H1 (cell line): ENCODE data around the gene SMC6. TPM values are rescaled to one million over a fixed set of nuclear protein-coding genes. Genes with fewer than 3 reads are reported as not detected.

Source experiments
- CTCF ChIA-PET: fragments of 300-600 bp; sonication (Branson Sonifier 250); formaldehyde crosslinking; loops from one replicate; lab custom pipeline; 2021; ENCODE audit not compliant: partially characterized antibody; lab: Charles Lee
- POLR2A ChIA-PET: fragments of 300-600 bp; sonication (Branson Sonifier 250); formaldehyde crosslinking; loops from one replicate; lab custom pipeline; 2021; ENCODE audit warnings: inconsistent platforms; ENCODE audit not compliant: partially characterized antibody; lab: Charles Lee
- DNase-seq, 2 experiments: peaks; one replicate each; pipeline versions ENCODE4 v3.0.0 to v3.0.0-alpha.2; 2010 to 2022; ENCODE audit warnings: low spot score in 2 of 2, low read depth in 1 of 2, mixed read lengths in 1 of 2
- FAIRE-seq: peaks from 2 replicates; lab custom pipeline; 2011; peaks lifted over from hg19 to GRCh38; lab: Jason Lieb, UNC
- H2AFZ ChIP-seq: 2 replicates; pipeline ENCODE4 v1.8.1; 2012; ENCODE audit warnings: low read length, inconsistent platforms
- H2AK5ac ChIP-seq: 2 replicates; pipeline ENCODE4 v1.6.1; 2013; ENCODE audit warnings: low read depth, low read length
- H2BK120ac ChIP-seq: replicated peaks from 2 replicates; pipeline ENCODE3; 2013; ENCODE audit warnings: low read depth, low read length, inconsistent platforms
- H2BK12ac ChIP-seq: 2 replicates; pipeline ENCODE4 v1.6.1; 2013; ENCODE audit warnings: low read depth, low read length
- H2BK15ac ChIP-seq: 2 replicates; pipeline ENCODE4 v1.6.1; 2013; ENCODE audit warnings: low read length
- H2BK20ac ChIP-seq: 2 replicates; pipeline ENCODE4 v1.6.1; 2013; ENCODE audit warnings: low read length
- H2BK5ac ChIP-seq: 2 replicates; pipeline ENCODE4 v1.6.1; 2013; ENCODE audit warnings: low read depth, low read length
- H3K14ac ChIP-seq: 2 replicates; pipeline ENCODE4 v1.6.1; 2013; ENCODE audit warnings: inconsistent platforms; ENCODE audit not compliant: insufficient read length
- H3K18ac ChIP-seq: 2 replicates; pipeline ENCODE4 v1.6.1; 2013; ENCODE audit warnings: low read length; ENCODE audit errors: extremely low read depth
- H3K23ac ChIP-seq: 2 replicates; pipeline ENCODE4 v1.6.1; 2013; ENCODE audit warnings: inconsistent platforms; ENCODE audit not compliant: insufficient read length
- H3K23me2 ChIP-seq: 2 replicates; pipeline ENCODE4 v1.6.1; 2013; ENCODE audit warnings: low read depth, low read length
- H3K27ac ChIP-seq: 2 replicates; pipeline ENCODE4 v1.6.1; 2011; ENCODE audit warnings: low read depth, low read length, inconsistent platforms
- H3K27me3 ChIP-seq, 4 experiments: replicated peaks in 1 of 4; 1 replicate in 1 of 4; 2 replicates in 3 of 4; pipeline versions ENCODE4 v1.6.1 to v1.8.1; 2011 to 2013; ENCODE audit warnings: low read length in 3 of 4, mild to moderate bottlenecking in 3 of 4, inconsistent platforms in 2 of 4, mixed read lengths in 2 of 4, moderate library complexity in 1 of 4; ENCODE audit not compliant: control insufficient read depth in 3 of 4, insufficient read depth in 3 of 4; ENCODE audit errors: extremely low read depth in 1 of 4
- H3K36me3 ChIP-seq, 4 experiments: 2 replicates each; pipeline versions ENCODE4 v1.6.1 to v1.8.1; 2011 to 2013; ENCODE audit warnings: mild to moderate bottlenecking in 4 of 4, low read length in 3 of 4, moderate library complexity in 2 of 4, control low read depth in 1 of 4, inconsistent platforms in 1 of 4; ENCODE audit not compliant: insufficient read depth in 4 of 4, control insufficient read depth in 2 of 4
- H3K4ac ChIP-seq: replicated peaks from 2 replicates; pipeline ENCODE3; 2013; ENCODE audit warnings: low read length, low read depth, mixed read lengths, inconsistent platforms; ENCODE audit not compliant: insufficient read length
- H3K4me1 ChIP-seq, 4 experiments: replicated peaks in 1 of 4; 1 replicate in 1 of 4; 2 replicates in 3 of 4; pipeline versions ENCODE4 v1.6.1 to v1.8.1; 2011 to 2013; ENCODE audit warnings: low read length in 3 of 4, inconsistent platforms in 2 of 4, mixed read lengths in 1 of 4; ENCODE audit not compliant: insufficient read depth in 4 of 4, control insufficient read depth in 3 of 4
- H3K4me2 ChIP-seq, 2 experiments: 2 replicates each; pipeline versions ENCODE4 v1.6.1 to v1.8.1; 2011 to 2013; ENCODE audit warnings: low read depth in 2 of 2, low read length in 2 of 2, control low read depth in 1 of 2, inconsistent platforms in 1 of 2, mild to moderate bottlenecking in 1 of 2; ENCODE audit not compliant: insufficient read depth in 1 of 2
- H3K4me3 ChIP-seq, 4 experiments: fragments of 200-600, 300-600 bp in 1 of 4; sonication (generic), shearing (Covaris generic), sonication (Bioruptor Twin) in 1 of 4; 2 replicates each; pipeline versions ENCODE4 v1.5.1 to v1.8.1; 2011 to 2016; ENCODE audit warnings: low read length in 4 of 4, low read depth in 3 of 4, control low read depth in 2 of 4, inconsistent platforms in 2 of 4, mild to moderate bottlenecking in 2 of 4, mixed read lengths in 1 of 4, moderate library complexity in 1 of 4; ENCODE audit not compliant: insufficient read depth in 2 of 4; ENCODE audit errors: extremely low read depth in 1 of 4
- H3K56ac ChIP-seq: replicated peaks from 2 replicates; pipeline ENCODE3; 2013; ENCODE audit warnings: low read depth, mild to moderate bottlenecking, mixed read lengths, low read length, inconsistent platforms; ENCODE audit not compliant: insufficient read length
- H3K79me1 ChIP-seq: 2 replicates; pipeline ENCODE4 v1.6.1; 2013; ENCODE audit warnings: low read depth, low read length, control low read depth
- H3K79me2 ChIP-seq, 2 experiments: 2 replicates each; pipeline versions ENCODE4 v1.6.1 to v1.8.1; 2012 to 2013; ENCODE audit warnings: low read length in 2 of 2, mild to moderate bottlenecking in 2 of 2, inconsistent platforms in 1 of 2; ENCODE audit not compliant: insufficient read depth in 2 of 2, control insufficient read depth in 1 of 2
- H3K9ac ChIP-seq, 4 experiments: replicated peaks in 1 of 4; 1 replicate in 1 of 4; 2 replicates in 3 of 4; pipeline versions ENCODE4 v1.6.1 to v1.8.1; 2011 to 2013; ENCODE audit warnings: low read depth in 3 of 4, low read length in 3 of 4, control low read depth in 2 of 4, mild to moderate bottlenecking in 2 of 4, moderate library complexity in 2 of 4, inconsistent platforms in 1 of 4; ENCODE audit errors: extremely low read depth in 1 of 4
- H3K9me3 ChIP-seq, 2 experiments: 2 replicates each; pipeline versions ENCODE4 v1.6.1 to v1.8.1; 2012 to 2013; ENCODE audit warnings: mild to moderate bottlenecking in 2 of 2, moderate library complexity in 2 of 2, control low read depth in 1 of 2, inconsistent platforms in 1 of 2, low read depth in 1 of 2, low read length in 1 of 2, mixed read lengths in 1 of 2; ENCODE audit not compliant: insufficient read depth in 2 of 2
- H4K20me1 ChIP-seq, 2 experiments: replicated peaks in 1 of 2; 2 replicates each; pipeline versions ENCODE3 to v1.8.1; 2011 to 2013; ENCODE audit warnings: inconsistent platforms in 2 of 2, low read length in 2 of 2, mild to moderate bottlenecking in 1 of 2; ENCODE audit not compliant: insufficient read depth in 2 of 2, control insufficient read depth in 1 of 2
- H4K5ac ChIP-seq: 2 replicates; pipeline ENCODE4 v1.6.1; 2013; ENCODE audit warnings: low read length, low read depth, mixed read lengths, inconsistent platforms; ENCODE audit not compliant: insufficient read length
- H4K8ac ChIP-seq: 2 replicates; pipeline ENCODE4 v1.8.0; 2013; ENCODE audit warnings: mild to moderate bottlenecking, moderate library complexity, low read length, inconsistent platforms; ENCODE audit not compliant: insufficient read depth; ENCODE audit errors: extremely low read depth
- H4K91ac ChIP-seq: replicated peaks from 2 replicates; pipeline ENCODE3; 2013; ENCODE audit warnings: low read length, mixed read lengths, inconsistent platforms; ENCODE audit not compliant: insufficient read length
- BRCA1 ChIP-seq: IDR thresholded peaks from 2 replicates; pipeline ENCODE4 v1.6.1; 2012; ENCODE audit warnings: low read depth, low read length, improper control_type of control experiment
- CBX8 ChIP-seq: fragments of 300-800, 300-1000 bp; sonication (generic); IDR thresholded peaks from 2 replicates; pipeline ENCODE4 v1.7.1; 2016; ENCODE audit warnings: low read depth, low read length, borderline replicate concordance
- CREB1 ChIP-seq: IDR thresholded peaks from 2 replicates; pipeline ENCODE4 v1.6.1; 2012; ENCODE audit warnings: inconsistent platforms
- GTF2F1 ChIP-seq: IDR thresholded peaks from 2 replicates; pipeline ENCODE4 v1.6.1; 2012; ENCODE audit warnings: low read depth, low read length, improper control_type of control experiment, borderline replicate concordance
- MAFK ChIP-seq: IDR thresholded peaks from 2 replicates; pipeline ENCODE4 v1.6.1; 2012; ENCODE audit warnings: low read depth, mild to moderate bottlenecking, improper control_type of control experiment, low read length
- SIRT6 ChIP-seq: IDR thresholded peaks from one replicate; pipeline ENCODE4 v1.7.1; 2012; ENCODE audit warnings: low read length, inconsistent platforms
- TCF12 ChIP-seq: IDR thresholded peaks from 2 replicates; pipeline ENCODE4 v1.6.1; 2011; ENCODE audit warnings: low read depth, mild to moderate bottlenecking, low read length
- YY1 ChIP-seq: IDR thresholded peaks from 2 replicates; pipeline ENCODE4 v1.6.1; 2011; ENCODE audit warnings: low read depth, mild to moderate bottlenecking, low read length
- ZNF274 ChIP-seq: IDR thresholded peaks from 2 replicates; pipeline ENCODE4 v1.7.0; 2012; ENCODE audit warnings: low read length, borderline replicate concordance; ENCODE audit errors: extremely low read depth
- WGBS, 2 experiments: shearing (Covaris generic) in 1 of 2; methylation state at CpG; one replicate each; pipeline versions ENCODE4 v1.1.6 to v1.1.7; 2013 to 2015; ENCODE audit warnings: low lambda C conversion rate in 2 of 2, mixed read lengths in 2 of 2, inconsistent platforms in 1 of 2, low coverage in 1 of 2, missing lambda C conversion rate in 1 of 2; ENCODE audit not compliant: insufficient replicate concordance in 2 of 2, insufficient coverage in 1 of 2, insufficient read length in 1 of 2; ENCODE audit errors: extremely low coverage in 1 of 2, missing lambda C conversion rate in 1 of 2; 5-methylcytosine and 5-hydroxymethylcytosine counted together
- polyA plus RNA-seq, 7 experiments: library from polyadenylated mRNA; depleted of rRNA in 3 of 7; stranded (reverse) in 5 of 7; unstranded in 2 of 7; fragments of >200 nt in 5 of 7; fragments of 200-250 nt in 2 of 7; gene quantifications; 1 replicate in 5 of 7; 2 replicates in 1 of 7; 4 replicates in 1 of 7; pipeline versions ENCODE4 v1.2.1 to v1.2.3, GENCODE V29; 2011 to 2013; ENCODE audit warnings: missing spikeins in 2 of 7, mixed read lengths in 2 of 7
- total RNA-seq: library from RNA; stranded (reverse); fragmentation: NEBNext Ultra II Directional; extraction: Animal tissue kit (Norgen Biotek cat#: 25700); gene quantifications from 2 replicates; pipeline ENCODE4 v1.2.1, GENCODE V29; 2021
- TF ChIP-seq, protein P1 (sequence below): IDR thresholded peaks from 2 replicates; pipeline ENCODE4 v1.6.1; 2011; ENCODE audit warnings: low read length, improper control_type of control experiment
- TF ChIP-seq, protein P2 (sequence below): IDR thresholded peaks from 2 replicates; pipeline ENCODE4 v1.6.1; 2012; ENCODE audit warnings: low read length, inconsistent platforms

SMC6 gene
- total and polyA plus RNA-seq, 2 of the 8 experiments (the other 6 are each of a cell fraction or from before 2014, with no cell fraction given) = 9.7 to 49.5 TPM

DNA sequence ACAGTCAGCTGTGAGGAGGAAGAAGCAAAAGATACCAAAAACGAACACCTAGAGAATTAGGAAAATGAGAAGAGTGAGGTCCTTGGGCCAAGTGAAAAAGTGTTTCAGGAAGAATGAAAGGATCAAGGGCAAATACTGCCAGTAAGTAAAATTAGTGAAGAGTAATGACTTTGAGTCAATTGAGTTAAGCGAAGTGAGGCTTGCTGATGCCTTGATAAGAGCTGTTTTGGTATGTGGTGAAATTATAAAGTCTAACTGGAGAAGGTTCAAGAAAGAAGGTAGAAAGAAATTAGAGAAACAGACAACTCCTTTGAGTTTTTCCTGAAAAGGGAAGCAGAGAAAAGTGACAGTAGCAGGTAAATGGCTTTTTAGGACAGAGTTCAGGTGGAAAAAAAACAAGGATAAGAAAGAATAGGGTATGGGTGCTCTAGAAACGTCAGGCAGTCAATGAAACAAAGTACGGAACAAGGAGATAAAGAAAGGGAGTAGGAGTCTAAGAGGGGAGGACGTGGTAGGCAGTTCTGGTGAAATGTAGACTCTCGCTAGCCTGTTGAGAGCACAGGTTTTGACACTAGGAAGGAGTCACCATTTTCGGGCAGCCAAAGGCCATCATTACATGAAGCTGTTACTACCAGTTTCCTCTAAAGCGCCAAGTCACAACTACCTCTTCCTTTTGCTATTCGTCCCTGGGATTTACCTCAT is 42.9 kb downstream of the SMC6 start:
- no peak for DNase-seq
- Histone ChIP-seq H3K79me2 (no peaks in the 10 kb centered on the region), H4K5ac (no peak overlapping the region), H2BK15ac (no peak overlapping the region), H3K4me1 (no peaks in the 10 kb centered on the region), H3K36me3 (peaks cover 11 to 90% (median 41%) of the 10 kb centered on the region in 4 experiments), H2BK120ac (no peak overlapping the region), H3K23me2 (no peaks in the 10 kb centered on the region), H4K20me1 (peaks cover 1% of the 10 kb centered on the region in 2 experiments), H2BK5ac (no peak overlapping the region), H3K79me1 (no peaks in the 10 kb centered on the region), H3K27me3 (no peaks in the 10 kb centered on the region), H3K4me3 (no peak overlapping the region), H2BK20ac (no peak overlapping the region), H3K14ac (no peak overlapping the region), H3K27ac (no peak overlapping the region), H4K91ac (no peak overlapping the region), H3K9ac (no peak overlapping the region), H3K4me2 (no peak overlapping the region), H3K9me3 (no peaks in the 10 kb centered on the region), H3K4ac (no peak overlapping the region), H2BK12ac (no peak overlapping the region), H3K56ac (no peak overlapping the region), H4K8ac (no peak overlapping the region), H3K23ac (no peak overlapping the region), H2AFZ (no peak overlapping the region), H2AK5ac (no peak overlapping the region), H3K18ac (no peak overlapping the region)
- POLR2A ChIA-PET = no interaction called here
- CTCF ChIA-PET = interaction anchor here (2.0 kb wide), 1 partner anchor 9 kb away, joined by 6 read pairs; no protein-coding TSS in a partner anchor
- WGBS, 2 experiments = 83% methylated on average over 9 of the region's 9 CpGs; no CpG with 5 or more reads in 1 of the 2 experiments
- no peak for FAIRE-seq
- TF ChIP-seq ZNF274 (no peak), BRCA1 (no peak), TCF12 (no peak), SIRT6 (no peak), CREB1 (no peak), YY1 (no peak), GTF2F1 (no peak), MAFK (no peak), CBX8 (no peak)
- TF ChIP-seq, protein P1, sequence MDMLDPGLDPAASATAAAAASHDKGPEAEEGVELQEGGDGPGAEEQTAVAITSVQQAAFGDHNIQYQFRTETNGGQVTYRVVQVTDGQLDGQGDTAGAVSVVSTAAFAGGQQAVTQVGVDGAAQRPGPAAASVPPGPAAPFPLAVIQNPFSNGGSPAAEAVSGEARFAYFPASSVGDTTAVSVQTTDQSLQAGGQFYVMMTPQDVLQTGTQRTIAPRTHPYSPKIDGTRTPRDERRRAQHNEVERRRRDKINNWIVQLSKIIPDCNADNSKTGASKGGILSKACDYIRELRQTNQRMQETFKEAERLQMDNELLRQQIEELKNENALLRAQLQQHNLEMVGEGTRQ = no peak
- TF ChIP-seq, protein P2, sequence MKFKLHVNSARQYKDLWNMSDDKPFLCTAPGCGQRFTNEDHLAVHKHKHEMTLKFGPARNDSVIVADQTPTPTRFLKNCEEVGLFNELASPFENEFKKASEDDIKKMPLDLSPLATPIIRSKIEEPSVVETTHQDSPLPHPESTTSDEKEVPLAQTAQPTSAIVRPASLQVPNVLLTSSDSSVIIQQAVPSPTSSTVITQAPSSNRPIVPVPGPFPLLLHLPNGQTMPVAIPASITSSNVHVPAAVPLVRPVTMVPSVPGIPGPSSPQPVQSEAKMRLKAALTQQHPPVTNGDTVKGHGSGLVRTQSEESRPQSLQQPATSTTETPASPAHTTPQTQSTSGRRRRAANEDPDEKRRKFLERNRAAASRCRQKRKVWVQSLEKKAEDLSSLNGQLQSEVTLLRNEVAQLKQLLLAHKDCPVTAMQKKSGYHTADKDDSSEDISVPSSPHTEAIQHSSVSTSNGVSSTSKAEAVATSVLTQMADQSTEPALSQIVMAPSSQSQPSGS = no peak
